Prostate gland (tissue), 2 donors: ENCODE results near the gene SCGB1C1.

Experiments used
- CTCF ChIP-seq, 4 experiments: fragments of 200-600 bp in 2 of 4; fragments of 450-650 bp in 2 of 4; sonication (generic) in 2 of 4; IDR thresholded peaks; 1 replicate in 3 of 4; 2 replicates in 1 of 4; pipeline ENCODE4 v1.5.1; 2016 to 2019; ENCODE audit warnings: antibody characterized with exemption in 4 of 4, mild to moderate bottlenecking in 2 of 4, moderate library complexity in 2 of 4
- POLR2A ChIP-seq: fragments of 450-650 bp; IDR thresholded peaks from one replicate; pipeline ENCODE4 v1.6.1; 2016; ENCODE audit warnings: antibody characterized with exemption, mild to moderate bottlenecking

GRCh38 chr11:221998-222789 lies 29.3 kb downstream of the SCGB1C1 start:
- TF ChIP-seq POLR2A (no peak), CTCF (IDR thresholded peaks at IDR 0.05) (no peak)
